Medulla oblongata (tissue), 1 donor: ENCODE results near the gene CRADD.
"Not testable (repeated sequence)": the region's sequence is repeated elsewhere in the genome, so short reads cannot be mapped to it uniquely, and the experiment has no call there.

Source experiments
- DNase-seq: peaks from one replicate; pipeline ENCODE4 v3.0.0-alpha.2; 2015; ENCODE audit errors: extremely low spot score

The CRADD gene

DNA sequence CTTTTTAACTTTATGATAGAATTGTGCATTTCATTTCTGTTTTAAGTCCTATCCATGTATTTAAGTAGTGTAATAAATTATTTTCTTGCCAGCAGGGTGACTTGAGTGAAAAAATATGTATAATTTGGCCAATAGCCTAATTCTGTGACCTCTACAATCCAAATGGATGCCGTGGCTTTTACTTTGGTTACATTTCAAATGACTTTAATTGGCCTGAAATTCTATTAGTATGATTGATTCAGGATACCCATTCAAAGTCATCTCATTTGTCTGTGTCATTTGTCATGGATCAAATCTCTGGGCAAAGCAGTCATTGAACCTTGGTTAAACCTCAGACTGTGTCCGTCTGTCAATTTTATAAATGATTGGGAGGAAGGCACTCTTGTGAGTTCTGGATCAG is 29.6 kb downstream of the CRADD start:
- no peak for DNase-seq

DNA sequence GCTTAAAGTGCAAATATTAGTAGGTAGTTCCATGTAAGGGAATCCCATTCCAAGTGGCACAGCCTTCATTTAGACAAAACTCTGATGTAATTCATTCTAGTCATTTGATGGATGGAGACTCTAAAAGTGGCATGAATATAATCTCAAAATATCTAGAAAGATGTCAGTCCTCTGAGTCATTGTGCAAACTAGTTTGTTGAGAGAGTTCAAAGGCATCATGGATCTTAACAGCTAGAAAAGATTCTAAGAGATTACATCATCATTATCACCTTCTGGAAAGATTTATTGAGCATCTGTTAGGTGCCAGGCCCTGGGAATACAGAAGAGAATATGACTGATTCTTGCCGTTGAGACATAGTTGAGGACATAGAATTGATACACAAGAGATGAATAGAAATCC is 30.7 kb downstream of the CRADD start:
- no peak for DNase-seq

DNA sequence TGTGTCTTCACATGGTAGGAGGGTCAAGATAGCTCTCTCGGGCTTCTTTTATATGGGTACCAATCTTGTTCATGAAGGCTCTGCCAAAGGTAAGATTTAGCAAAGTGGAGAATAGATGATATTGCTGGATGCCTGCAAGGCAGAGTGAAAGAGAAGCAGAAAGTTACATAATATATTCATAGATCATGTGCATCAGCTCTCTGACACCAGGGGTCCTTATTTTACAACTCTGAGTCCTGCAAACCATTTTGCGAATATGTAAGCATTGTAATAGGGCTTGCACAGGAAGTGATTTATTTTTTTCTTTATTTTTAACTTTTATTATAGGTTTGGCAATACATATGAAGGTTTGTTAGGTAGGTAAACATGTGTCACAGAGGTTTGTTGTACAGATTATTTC is 31.8 kb downstream of the CRADD start:
- no peak for DNase-seq

DNA sequence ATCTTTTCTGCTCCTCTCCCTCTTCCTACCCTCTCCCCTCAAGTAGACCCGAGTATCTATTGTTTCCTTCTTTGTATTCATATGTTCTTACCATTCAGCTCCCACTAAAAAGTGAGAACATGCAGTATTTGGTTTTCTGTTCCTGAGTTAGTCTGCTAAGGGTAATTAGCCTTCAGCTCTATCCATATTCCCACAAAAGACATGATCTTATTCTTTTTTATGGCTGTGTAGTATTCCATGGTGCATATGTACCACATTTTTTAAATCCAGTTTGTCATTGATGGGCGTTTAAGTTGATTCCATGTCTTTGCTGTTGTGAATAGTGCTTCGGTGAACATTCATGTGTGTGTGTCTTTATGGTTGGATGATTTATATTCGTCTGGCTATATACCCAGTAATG is 32.2 kb downstream of the CRADD start:
- no peak for DNase-seq

DNA sequence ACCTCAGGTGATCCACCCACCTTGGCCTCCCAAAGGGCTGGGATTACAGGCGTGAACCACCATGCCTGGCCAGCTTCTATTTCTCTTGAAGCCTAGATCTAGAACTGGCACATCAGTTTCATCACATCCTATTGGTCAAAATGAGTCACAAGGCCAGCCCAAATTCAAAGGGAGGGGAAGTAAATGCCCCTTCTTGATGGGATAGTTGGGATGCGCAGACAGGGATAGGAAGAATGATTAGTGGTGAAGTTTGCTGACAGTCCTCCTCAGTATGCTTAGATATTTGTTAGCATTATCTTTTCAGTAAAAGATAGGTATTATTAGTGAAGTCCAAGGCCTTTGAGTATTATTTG is 33.4 kb downstream of the CRADD start:
- DNase-seq = no peak

DNA sequence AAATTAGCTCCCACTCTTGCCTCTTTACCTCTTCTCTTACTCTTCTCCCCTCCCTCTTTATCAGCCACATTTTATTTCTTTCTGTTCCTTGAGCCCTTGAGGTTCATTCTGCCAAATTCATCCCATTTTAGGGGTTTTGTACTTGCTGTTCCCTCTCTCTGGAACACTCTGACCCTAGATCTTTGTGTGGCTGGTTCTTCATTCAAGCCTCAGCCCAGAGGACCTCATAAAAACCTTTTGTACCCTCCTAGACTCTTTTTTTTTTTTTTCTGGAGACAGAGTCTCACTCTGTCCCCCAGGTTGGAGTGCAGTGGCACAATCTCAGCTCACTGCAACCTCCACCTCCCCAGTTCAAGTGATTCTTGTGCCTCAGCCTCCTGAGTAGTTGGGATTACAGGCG is 34.3 kb downstream of the CRADD start:
- not testable (repeated sequence) for DNase-seq

DNA sequence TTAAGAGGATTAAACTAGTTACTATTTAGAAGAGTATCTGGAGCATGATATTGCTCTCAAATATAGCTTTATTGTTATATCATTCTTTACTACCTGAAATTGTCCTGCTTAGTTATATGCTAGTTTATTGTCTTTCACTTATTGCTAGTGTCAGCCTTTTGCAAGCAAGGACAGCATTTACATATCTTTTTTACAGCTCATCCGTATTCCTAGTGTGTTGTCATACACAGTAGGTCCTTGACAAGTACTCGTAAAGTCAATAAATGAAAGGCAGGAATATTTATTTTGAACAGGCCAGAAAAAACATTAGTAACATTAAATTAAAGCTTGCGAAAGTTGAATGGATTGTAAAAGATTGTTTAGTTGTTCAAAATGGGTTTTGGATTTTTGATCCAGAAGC is 35.0 kb downstream of the CRADD start:
- no peak for DNase-seq

DNA sequence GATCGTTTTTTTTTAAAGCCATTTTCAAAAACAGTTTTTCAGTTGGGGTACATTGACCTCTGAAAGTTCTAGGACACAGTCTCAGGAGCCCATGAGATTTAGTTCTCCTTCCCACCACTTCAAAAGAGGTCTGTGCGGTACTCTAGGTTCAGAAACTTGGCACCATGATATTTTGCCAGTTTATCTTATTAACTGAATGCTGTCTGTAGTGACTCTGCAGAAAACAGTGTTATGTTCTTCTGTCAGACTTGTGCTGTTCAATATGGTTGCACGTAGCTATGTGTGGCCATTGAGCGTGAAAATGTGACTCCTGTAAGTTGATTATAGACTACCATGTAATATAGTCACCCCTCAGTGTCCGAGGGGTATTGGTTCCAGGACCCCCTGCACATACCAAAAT is 35.9 kb downstream of the CRADD start:
- DNase-seq = no peak

DNA sequence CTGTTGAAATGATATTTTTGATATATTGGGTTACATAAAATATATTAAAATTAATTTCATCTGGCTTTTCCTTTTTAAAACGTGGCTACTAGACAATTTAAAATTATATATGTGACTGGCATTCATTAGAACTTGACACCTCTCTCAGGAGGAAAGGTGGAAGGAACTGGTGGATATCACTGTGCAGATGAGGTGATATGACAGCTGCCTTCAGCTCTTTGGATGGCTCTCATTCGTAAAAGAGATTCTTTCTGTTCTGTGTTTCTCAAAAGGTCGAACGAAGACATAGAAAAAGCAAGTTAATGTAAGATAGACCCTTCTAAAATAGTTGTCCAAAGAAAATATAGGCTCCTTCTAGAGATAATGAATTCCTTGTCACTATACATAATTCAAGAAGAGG is 36.6 kb downstream of the CRADD start:
- DNase-seq = no peak

DNA sequence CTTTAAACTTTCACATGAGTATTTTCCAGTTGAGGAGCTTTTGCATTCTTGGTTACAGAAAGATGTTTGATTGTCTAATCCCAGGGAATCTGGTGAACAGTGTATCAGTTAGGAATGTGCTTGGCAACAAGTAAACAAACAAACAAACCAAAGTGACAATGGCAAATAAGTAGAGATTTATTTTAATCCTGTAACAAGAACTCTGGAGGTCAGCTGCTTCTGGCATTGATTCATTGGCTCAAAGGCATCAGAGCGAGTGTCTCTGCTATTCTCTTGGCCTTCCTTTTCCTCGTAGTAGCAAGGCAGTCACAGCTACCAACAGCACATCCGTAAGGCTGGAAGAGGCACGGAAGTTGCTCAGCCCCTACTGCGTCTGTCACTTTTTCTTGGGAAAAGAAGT is 37.2 kb downstream of the CRADD start:
- DNase-seq = peak; percentile 17

DNA sequence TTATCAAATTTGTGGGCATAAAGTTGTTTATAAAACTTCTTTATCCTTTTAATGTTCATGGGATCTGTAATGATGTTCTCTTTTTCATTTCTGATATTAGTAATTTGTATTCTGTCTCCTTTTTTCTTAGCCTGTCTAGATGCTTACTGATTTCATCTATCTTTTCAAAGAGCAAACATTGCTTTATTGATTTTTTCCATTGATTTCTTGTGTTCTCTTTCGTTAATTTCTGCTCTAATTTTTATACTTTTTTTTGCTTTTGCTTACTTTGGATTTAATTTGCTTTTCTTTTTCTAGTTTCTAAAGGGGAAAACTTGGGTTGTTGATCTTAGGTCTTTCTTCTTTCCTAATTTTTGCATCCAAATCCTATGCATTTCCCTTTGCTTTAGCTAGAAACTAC is 42.5 kb downstream of the CRADD start:
- no peak for DNase-seq

DNA sequence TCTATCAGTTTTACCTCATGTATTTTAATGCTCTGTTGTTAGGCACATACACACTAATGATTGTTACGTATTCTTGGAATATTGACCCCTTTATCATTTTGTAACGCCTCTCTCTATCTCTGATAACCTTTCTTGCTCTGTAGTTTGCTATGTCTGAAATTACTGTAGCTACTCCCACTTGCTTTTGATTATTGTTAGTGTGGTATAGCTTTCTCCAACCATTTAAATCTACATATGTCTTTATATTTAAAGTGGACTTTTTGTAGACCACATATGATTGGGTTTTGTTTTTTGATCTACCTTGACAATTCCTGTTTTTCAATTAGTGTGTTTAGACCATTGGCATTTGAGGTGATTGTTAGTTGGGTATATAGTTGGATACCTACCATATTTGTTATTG is 43.4 kb downstream of the CRADD start:
- no peak for DNase-seq

DNA sequence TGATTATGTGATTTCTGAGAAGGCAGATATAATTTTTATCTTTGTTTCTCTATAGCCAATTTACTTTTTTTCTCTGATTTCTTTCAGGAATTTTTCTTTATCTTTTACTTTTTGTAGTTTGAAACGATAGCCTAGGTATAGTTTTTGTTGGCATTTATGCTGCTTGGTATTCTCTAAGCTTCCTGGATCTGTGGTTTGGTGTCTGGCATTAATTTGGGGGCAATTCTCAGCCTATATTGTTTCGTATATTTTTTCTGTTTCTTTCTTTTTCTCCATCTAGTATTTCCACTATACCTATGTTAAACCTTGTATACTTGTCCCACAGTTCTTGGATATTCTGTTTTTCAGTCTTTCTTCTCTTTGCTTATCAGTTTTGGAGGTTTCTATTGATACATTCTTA is 45.0 kb downstream of the CRADD start:
- no peak for DNase-seq

DNA sequence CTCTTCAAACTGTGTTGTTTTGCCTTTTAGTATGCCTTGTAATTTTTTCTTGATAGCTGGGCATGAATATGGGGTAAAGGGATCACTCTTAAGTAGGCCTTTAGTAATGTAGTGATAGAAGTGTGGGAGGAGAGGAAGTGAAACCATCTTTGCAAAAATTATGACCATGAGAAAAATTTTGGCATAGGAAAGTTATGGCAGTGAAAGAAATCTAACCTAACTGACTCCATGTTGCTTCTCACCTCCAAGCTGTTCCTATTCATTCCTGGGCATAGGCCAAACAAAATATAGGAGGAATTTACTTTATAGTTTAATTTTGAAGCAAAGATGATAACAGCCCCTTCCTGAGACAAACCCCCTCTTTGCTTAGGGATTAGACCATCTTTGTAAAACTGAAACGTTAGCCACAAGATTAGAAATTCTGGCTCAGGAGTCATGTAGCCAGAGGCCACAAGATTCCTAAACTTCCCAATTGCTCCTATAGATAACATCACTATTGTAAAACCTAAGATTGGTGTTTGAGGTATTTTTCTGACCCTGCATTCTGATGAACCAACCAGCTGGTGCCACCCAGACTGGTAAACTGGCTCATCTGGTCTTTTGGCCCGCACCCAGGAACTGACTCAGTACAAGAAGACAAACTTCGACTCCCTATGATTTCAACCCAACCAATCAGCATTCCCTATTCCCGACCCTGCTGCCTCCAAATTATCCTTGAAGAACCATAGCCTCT is 45.8 kb downstream of the CRADD start:
- no peak for DNase-seq

DNA sequence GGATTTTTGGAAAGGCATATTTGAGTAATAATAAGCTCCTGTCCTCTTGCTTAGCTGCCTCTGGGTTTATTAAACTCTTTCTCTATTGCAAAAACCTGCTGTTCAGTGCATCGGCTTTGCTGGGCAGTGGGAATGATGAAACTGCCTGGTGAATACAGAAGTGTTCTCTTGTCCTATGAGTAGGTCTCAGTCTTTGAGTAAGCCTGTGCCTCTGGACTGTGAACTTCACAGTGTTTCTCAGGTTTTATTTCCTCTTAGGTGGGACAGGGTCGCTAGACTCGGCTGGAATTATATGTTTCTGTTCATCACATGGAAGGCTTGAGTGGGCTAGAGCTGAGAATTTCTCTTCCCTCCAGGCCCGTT is 46.4 kb downstream of the CRADD start:
- no peak for DNase-seq

DNA sequence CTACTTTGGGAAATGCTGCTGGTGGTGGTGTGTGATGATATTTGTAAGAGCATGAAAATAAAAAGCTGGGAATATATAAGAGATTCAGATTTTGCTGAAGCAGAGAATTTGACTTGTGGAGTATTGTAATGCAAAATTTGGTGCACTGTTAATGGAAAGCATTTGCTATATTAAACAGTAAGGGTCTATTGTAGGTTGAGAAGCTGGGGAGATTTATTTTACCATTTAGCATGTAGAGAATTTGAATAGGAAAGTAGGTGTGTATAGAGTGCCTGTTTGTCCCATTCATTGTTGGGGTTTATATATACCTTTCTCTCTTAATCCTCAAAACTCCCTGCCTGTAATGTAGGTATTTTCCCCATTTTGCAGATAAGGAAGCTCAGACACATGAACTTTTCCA is 48.4 kb downstream of the CRADD start:
- no peak for DNase-seq

DNA sequence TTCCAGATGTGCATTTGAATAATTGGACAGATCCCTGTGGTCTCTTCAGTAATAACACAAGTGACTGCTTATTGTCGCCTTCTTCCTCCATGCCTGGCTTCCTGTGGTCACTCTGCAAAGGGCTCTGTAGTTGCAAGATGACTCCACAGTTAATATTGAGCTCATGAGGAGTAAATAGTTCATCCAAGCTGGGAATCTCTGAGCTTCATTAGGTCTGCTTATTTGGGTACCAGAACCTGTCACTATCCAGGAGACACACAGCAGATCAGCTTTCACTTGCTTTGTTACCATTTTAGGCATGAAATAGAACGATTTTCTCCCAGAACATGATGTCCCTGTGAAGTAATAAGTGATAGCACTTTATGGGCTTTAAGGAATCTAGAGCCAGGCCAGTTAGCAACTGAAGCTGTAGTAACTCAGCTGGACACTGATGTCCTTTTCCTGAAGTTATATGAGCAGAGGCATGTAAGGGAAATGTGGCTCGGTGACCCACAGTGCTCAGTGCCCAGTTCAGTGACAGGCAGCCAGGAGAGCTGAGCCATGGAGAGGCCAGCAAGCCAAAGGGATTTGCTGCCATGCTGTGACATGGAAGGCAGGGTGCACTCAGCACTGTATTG is 50.1 kb downstream of the CRADD start:
- no peak for DNase-seq

DNA sequence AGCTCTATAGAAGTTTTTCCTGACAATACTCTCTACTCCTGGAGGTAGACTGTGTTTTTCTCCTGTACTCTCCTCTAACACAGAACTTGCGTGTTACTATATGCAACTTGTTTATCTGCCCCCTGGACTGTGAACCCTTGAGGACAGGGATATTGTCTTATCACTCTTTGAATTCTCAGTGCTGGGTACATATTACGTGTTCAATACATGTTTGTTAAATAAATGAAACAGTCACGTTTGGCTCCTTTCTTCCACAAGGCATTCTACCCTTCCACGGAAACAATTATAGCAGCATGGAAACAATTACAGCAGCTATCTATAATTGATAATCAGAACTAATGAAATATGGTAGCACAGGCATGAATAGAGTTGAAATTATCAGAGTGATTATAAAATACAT is 50.7 kb downstream of the CRADD start:
- DNase-seq = no peak

DNA sequence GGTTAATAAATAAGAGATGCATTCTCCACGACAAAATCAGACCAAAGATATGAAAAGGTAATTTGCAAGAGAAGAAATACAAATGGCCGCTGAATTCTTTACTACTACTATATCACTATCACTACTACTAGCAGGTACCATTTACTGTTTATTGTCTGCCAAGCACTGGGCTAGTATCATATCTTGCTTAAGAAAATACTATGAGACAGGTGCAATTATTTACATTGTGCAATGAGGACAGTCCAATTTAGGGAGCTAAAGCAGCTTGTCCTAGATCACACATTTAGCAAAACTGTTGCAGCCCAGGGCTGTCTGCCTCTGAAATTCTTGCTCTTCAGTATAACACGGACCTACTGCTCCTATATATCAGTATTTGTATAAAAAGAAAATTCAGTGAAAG is 52.8 kb downstream of the CRADD start:
- no peak for DNase-seq

DNA sequence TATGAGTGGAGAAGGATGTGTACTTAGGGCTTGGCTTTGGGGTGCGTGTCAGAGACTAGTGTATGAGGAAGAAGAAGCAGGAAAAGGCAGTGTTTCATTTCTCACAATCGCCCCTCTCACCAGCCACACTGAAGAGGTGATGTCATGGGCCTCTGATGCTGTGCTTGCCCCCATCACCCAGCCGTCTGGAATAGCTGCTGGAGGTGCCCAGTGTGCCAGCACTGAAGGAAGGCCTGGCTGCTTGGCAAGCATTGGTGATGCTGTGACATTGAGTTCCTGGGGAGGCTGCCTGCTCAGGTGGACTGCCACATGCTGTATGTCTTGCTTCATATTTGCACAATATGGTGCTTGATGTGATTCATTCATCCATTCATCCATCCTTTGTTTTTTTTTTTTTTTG is 56.2 kb downstream of the CRADD start:
- no peak for DNase-seq

DNA sequence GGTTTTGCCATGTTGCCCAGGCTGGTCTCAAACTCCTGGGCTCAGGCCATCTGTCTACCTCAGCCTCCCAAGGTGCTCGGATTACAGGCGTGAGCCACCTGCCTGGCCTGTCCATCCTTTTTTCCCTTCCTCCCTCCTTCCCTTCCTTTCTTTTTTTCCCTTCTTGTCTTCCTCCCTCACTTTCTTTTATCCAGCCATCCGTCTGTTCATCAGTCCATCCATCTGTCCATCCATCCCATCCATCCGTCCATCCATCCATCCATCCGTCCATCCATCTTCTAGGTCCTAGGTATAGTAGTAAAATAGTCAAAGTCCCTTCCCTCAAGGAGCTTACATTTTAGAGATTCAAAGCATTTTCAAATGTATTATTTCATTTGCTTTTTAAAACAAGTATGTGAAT is 56.8 kb downstream of the CRADD start:
- no peak for DNase-seq

DNA sequence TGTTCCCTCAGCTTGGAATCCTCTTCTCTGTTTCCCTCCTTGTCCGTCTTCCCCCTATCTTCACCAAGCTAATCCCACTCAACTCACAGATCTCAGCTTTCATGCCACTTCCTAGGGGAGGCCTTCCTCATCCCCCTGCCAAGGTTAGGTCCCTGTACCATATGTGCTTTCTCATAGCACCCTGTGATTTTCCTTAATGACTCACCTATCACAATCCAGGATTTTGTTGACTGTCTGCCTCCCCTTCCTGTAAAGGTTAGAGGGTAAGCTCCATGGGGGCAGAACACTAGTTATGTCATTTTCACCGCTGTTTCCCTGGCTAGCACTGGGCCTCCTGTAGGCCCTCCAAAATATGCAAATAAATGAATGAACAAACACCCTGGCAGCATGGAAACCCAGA is 57.6 kb downstream of the CRADD start:
- no peak for DNase-seq

DNA sequence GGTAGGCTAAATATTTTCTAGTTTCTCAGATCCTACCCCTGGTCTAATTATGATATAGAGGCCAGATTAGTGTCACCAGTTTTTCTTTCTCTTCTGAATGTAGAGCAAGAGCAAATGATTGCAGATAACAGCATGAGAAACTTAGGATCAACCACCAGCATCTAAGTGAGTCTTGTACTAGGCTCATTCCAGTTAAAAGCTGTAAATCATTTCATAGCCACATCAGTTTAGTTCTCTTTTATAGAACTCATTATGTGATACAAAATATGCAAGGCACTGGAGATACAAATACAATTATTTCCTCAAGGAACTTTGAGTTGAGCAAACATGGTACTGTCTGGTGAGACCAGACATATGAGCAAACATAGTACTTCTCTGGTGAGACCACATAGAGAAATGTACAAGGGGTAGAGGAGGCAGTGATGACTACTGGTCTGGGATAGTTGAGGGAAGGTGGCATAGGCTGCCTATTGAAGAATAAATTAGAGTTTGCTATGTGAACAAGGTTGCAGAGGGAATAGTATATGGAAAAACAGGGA is 59.5 kb downstream of the CRADD start:
- DNase-seq = no peak
